Uterus (tissue), 2 donors: Measurements from ENCODE around the gene UBE4A.

Experiments used
- CTCF ChIP-seq, 4 experiments: fragments of 200-600 bp in 2 of 4; fragments of 450-650 bp in 2 of 4; sonication (generic) in 2 of 4; IDR thresholded peaks; one replicate each; pipeline ENCODE4 v1.5.1; 2016 to 2019; ENCODE audit warnings: antibody characterized with exemption in 4 of 4, mild to moderate bottlenecking in 2 of 4, moderate library complexity in 1 of 4
- POLR2A ChIP-seq, 2 donors: fragments of 450-650 bp; IDR thresholded peaks; one replicate each; pipeline ENCODE4 v1.6.1; 2016; ENCODE audit warnings: antibody characterized with exemption in 2 of 2, mild to moderate bottlenecking in 1 of 2, moderate library complexity in 1 of 2

GRCh38 chr11:118374729-118375128 is 15.3 kb downstream of the UBE4A start:
- TF ChIP-seq CTCF (IDR thresholded peaks at IDR 0.05) (no peak), POLR2A (IDR thresholded peaks at IDR 0.05) (no peak)
